ENCODE data around the gene TFCP2L1.
"Not testable (repeated sequence)": the region's sequence is repeated elsewhere in the genome, so short reads cannot be mapped to it uniquely, and the experiment has no call there.

TFCP2L1 gene

GRCh38 chr2:121241466-121241865 is 43.5 kb downstream of the TFCP2L1 start:
- no peak for DNase-seq

DNA sequence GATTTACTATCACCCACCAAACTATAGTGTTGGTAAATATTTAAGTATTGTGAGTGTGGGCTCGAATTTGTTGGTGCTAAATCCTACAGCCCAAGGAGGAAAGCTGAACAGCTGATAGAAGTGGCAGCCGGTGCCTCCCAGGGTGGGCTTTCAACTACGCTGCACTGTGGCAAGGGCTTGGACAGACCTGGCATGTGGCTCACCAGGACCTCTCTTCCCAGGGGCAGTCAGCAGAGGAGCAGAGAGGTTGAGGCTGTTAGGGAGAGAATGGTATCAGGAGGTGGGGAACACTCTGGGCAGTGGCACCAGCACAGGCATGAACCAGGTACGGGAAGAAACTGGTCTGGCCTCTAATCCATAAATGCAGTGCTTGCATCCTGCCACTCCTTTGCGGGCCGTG is 44.6 kb downstream of the TFCP2L1 start:
- DNase-seq = no peak

DNA sequence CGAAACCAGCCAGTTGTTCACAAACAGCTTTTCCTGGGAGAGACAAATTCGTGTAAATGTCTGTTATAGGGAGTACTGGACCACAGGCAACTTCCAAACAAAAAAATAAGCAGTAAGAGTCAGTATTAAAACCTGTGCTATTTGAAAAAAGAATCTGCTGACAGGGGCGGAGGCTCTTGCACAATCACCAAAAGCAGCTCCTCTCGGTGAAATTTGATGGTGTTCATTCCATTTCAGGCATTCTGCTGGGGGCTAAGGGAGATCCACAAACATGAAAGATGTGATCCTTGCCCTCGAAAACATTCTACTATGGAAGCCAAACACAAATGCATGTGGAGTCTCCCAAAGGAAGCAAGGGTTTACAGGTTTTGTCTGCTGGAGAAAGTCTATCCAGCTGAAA is 45.0 kb downstream of the TFCP2L1 start:
- DNase-seq = no peak

DNA sequence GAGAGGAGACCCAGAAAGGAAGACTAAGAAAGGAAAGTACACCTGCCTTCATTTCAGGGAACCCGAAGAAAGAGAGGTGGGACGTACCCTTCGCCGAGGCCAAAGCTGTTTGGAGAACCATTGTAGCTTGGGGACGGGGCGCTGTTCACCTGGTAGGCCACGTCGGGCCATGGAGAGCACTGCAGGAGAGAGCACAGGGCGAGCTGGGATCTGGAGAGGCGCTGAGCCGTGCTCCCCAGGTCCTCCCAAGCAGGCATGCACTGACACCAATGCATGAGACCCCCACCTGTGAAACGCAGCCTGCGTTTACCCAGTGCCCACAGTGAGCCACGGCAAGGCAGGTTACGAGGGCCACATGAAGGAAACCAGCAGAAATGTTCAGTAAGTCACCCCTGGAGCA is 45.5 kb downstream of the TFCP2L1 start:
- DNase-seq = no peak

DNA sequence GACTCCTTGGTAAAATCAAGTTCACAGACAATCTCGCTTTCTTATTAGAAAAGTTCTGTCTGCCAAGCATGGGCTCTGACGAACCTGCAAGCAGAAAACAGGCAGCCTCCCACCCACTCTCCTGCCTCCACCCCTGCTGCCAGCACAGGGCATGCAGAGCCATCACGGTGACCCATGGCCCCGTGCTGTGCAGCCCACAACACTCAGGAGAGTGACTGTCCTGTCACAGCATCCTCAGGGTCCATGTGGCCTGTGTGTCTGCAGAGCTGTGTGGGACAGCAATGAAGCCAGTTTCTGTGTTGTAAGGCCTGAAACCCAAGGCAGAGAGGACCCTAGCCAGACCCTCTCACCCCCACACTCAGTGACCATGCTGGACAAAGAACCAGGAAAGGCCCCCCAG is 46.2 kb downstream of the TFCP2L1 start:
- DNase-seq = no peak

- DNase-seq = no peak
These were observed 46.9 kb downstream of the TFCP2L1 start for GRCh38 chr2:121237980-121238665.

DNA sequence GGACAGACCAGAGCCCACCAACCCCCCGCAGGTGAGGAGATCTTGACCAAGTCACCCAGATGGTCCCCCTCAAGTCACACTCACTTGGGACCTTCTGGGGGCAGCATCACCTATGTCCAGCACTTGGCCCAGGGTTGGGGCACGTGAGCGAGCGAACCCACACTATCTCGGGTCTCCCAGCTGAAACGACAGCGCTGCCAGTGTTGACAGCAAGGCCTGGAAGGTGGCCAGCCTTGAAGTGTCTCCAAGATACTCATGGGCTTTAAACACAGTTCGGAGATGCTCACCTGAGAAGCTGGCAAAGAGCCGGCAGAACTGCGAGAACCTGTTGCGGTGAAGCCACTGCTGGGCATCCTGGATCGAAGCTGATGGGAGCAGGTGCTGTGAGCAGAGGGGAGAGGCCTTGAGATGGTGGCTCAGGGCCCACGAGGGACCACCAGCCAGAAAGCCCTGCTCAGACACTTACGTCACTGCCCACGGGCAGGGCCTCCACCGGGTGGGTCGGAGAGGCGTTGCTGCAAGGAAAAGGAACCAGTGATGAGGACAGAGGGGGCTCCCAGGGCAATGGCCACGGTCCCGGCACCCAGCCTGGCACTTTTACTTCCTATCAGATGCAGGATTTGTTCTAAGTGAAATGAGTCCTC is 47.5 kb downstream of the TFCP2L1 start:
- no peak for DNase-seq

GRCh38 chr2:121236650-121237180 is 48.3 kb downstream of the TFCP2L1 start:
- DNase-seq = no peak

- no peak for DNase-seq
These were observed 48.8 kb downstream of the TFCP2L1 start for GRCh38 chr2:121236101-121236640.

- no peak for DNase-seq
These were observed 49.5 kb downstream of the TFCP2L1 start for GRCh38 chr2:121235542-121235941.

DNA sequence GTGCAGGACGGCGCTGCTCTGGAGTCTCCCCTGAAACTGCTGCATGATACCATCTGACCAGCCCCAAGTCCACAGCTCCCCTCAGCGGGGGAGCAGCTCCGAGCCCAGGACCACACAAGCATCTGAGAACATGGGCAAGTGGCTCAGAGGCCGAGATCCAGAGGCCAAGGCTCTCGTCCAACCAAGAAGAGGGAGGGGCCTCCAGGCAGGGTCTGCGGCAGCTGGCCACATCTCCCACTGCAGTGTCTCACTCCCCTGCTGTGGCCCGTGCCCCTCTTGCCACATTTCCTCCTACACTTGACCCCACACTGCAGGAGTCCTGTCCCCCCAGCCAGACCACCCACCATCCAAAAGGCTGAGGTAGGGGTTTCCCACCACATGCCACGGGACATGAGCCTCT is 50.2 kb downstream of the TFCP2L1 start:
- no peak for DNase-seq

DNA sequence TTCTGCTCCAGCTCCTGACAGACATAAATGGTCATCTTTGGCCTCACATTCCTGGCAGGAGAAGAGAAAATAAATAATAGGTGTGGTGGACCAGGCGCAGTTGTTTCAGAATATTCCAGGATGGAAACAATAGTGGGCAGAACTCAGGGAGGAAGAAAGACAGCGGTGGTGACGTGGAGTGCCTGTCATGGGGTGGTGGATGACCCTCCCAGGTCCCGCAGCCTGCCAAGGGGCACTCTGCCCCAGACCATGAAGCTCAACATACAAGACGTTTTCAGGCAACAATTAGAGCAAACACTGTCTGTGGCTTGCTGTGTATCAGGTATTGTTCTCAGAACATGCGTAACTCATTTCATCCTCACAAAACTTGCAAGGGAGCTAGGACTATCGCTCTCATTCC is 50.9 kb downstream of the TFCP2L1 start:
- DNase-seq = no peak

- no peak for DNase-seq
These were observed 51.4 kb downstream of the TFCP2L1 start for GRCh38 chr2:121233486-121234110.

GRCh38 chr2:121232626-121233265 is 52.3 kb downstream of the TFCP2L1 start:
- DNase-seq = no peak

DNA sequence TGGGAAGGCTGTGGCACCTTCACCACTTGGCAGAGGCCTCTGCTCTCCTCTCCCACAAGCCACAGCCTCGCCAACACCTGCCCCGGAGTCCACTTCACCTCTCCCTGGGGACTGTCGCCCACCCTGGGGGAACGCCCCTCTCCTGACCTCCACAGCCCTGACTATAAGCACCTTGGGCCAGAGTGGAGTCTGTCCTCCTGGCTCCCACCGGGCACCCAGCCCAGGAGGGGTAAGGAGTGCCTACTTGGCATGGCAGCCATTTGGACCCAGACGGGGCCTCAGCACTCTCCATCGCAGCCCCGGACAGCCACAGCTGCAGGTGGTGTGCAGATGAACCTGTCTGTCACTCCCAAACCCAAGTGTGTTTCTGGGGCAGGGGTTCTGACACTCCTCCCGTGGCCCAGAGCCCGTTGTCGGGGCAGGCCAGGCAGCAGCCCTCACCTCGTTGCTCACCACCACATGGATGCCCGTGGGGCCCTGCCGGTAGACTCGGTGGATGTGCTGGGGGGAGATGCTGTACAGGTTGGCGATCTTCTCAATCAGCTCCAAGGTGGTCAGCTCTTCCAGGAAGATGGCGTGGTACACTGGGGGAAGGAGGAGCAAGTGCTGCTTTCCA is 53.5 kb downstream of the TFCP2L1 start:
- no peak for DNase-seq

DNA sequence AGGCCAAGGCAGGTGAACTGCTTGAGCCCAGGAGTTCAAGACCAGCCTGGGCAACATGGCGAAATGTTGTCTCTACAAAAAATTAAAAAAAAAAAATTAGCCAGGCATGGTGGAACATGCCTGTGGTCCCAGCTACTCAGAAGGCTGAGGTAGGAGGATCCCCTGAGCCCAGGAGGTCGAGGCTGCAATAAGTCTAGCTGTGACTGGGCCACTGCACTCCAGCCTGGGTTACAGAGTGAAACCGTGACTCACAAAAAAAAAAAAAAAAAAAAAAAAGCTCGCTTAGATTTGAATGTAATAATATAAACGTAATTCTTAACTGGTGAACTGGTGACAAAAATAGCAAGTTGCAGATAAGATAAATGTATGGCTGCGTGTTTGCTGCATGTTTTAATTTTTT is 56.5 kb downstream of the TFCP2L1 start:
- no peak for DNase-seq

GRCh38 chr2:121227381-121228144 is 57.4 kb downstream of the TFCP2L1 start:
- DNase-seq = not testable (repeated sequence)

GRCh38 chr2:121225681-121226080 is 59.3 kb downstream of the TFCP2L1 start:
- not testable (repeated sequence) for DNase-seq

GRCh38 chr2:121220995-121221394 is 64.0 kb downstream of the TFCP2L1 start:
- DNase-seq = no peak

DNA sequence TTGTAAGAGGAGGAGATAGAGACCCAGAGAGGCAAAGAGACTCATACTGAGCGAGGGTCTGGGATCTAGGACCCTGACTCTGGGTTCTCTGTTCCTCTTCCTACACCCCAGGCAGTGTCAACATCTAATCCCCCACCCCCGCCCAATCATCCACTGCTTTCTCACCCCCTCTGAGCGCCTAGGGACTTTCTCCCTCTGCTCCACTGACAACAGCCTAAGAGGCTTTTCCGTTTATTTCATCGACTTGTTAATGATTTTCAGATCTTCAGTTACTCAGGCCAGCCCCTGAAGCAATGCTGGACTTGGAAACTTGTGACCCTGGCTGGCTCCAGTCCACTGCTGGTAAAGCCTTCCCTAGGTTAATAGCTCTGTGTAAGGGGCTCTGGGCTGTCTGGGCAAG is 65.1 kb downstream of the TFCP2L1 start:
- DNase-seq = no peak

DNA sequence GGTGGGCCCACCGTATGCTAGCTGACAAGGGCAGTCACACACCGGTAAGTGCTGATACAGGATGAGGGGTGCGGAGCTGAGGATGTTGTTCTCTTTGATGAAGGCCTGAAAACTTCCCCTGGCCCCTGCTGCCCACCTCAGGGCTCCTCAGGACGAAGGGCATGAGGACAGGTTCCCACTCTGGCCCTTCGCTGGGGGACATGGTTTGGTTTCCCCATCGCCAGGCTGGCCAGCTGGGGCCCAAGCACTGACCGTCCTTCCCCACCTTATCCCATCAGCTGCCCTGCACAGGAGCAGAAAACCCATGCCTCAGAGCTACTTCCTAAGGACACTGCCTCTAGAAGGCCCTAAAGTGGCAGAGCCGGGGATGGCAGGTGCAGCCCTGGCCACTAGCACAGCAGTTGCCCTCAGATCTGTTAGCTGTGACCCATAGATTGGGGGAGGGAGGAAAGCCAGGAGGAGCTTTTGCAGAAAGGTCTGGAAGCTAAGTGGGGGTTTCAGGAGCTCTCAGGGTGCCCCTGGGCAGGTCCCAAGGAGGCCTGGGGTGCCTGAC is 66.5 kb downstream of the TFCP2L1 start:
- DNase-seq = no peak

- DNase-seq = no peak
These were observed 67.4 kb downstream of the TFCP2L1 start for GRCh38 chr2:121217627-121218026.

Measured in T-helper 9 cell (primary cell).